Panc1 (cell line): ENCODE measurements around the gene POTEF.
"Not testable (repeated sequence)": the region's sequence is repeated elsewhere in the genome, so short reads cannot be mapped to it uniquely, and the experiment has no call there.

ENCODE experiments used
- SIN3A ChIP-seq: IDR thresholded peaks from 2 replicates; pipeline ENCODE4 v1.6.1; 2012; ENCODE audit warnings: low read depth, mild to moderate bottlenecking, low read length, moderate library complexity, borderline replicate concordance; ENCODE audit not compliant: insufficient read depth
- TF ChIP-seq, protein P1 (sequence below): fragments of 450-650 bp; IDR thresholded peaks from 2 replicates; pipeline ENCODE4 v1.5.1; 2017; ENCODE audit warnings: mild to moderate bottlenecking

DNA sequence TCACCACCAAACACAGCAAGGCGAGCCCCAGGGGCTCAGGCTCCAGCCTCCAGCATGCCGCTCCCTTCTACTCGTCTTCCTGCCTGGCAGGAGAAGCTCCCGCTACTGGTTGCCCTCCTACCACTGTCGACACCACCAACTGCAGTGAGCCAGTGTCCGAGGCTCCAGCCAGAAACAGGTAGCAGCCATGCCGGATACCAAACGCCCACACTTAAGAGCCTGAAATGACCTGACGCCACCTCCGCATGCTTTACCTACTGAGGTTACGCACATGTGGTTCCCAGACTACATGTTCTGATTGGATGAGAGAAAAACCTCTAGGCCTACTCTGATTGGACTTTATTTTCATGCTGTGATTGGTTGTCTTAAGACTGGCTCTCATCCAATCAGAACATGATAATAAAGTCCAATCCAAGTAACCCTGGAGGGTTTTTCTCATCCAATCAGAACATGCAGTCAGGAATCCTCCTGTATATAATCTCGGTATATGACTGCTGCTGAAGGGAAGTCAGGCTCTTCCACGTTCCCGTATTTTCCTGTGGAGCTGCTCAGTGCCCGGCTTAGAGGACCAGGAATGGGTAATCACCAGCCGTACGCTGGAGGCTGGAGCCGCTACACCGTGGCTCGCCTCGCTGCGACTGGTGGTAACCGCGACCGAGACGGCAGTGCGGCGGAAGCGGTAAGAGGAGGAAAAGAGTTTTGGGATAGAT is at the start of gene POTEF:
- not testable (repeated sequence) for TF ChIP-seq SIN3A
- TF ChIP-seq, protein P1, sequence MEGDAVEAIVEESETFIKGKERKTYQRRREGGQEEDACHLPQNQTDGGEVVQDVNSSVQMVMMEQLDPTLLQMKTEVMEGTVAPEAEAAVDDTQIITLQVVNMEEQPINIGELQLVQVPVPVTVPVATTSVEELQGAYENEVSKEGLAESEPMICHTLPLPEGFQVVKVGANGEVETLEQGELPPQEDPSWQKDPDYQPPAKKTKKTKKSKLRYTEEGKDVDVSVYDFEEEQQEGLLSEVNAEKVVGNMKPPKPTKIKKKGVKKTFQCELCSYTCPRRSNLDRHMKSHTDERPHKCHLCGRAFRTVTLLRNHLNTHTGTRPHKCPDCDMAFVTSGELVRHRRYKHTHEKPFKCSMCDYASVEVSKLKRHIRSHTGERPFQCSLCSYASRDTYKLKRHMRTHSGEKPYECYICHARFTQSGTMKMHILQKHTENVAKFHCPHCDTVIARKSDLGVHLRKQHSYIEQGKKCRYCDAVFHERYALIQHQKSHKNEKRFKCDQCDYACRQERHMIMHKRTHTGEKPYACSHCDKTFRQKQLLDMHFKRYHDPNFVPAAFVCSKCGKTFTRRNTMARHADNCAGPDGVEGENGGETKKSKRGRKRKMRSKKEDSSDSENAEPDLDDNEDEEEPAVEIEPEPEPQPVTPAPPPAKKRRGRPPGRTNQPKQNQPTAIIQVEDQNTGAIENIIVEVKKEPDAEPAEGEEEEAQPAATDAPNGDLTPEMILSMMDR, result not testable (repeated sequence)
